ENCODE measurements around the gene GPC5. TPM values are rescaled to one million over a fixed set of nuclear protein-coding genes. Genes with fewer than 3 reads are reported as not detected.

GPC5 gene
- total RNA-seq, 1 experiment from 2014 or later, result 0.26 TPM

GRCh38 chr13:92836171-92836570 lies 1437.8 kb downstream of the GPC5 start:
- in situ Hi-C loops (cut with HindIII; ENCODE audit: low pct_unique_long_range_greater_than_20kb, low sequenced_read_pairs) (no loop called here), intact Hi-C loops (cut with micrococcal nuclease; ENCODE audit: unreplicated experiment) (no loop called here)
- ChIA-PET POLR2A (no interaction called here), CTCF (no interaction called here)
- Histone ChIP-seq H3K27ac (ENCODE audit: low read length) (no peak overlapping the region), H3K9me3 (ENCODE audit: control insufficient read depth, insufficient read depth, low read depth, low read length) (no peaks in the 10 kb centered on the region), H3K36me3 (ENCODE audit: control insufficient read depth, insufficient read depth, low read length) (no peaks in the 10 kb centered on the region), H3K4me3 (ENCODE audit: low read depth in 2 of 2, low read length in 2 of 2) (no peak overlapping the region), H3K27me3 (ENCODE audit: control insufficient read depth, insufficient read depth, low read length) (no peaks in the 10 kb centered on the region), H3K4me1 (ENCODE audit: control insufficient read depth, insufficient read depth, low read length) (no peaks in the 10 kb centered on the region)
- BruUV-seq (replicated peaks), result no TSS peak
- ATAC-seq (no peak), DNase-seq (ENCODE audit: low read depth, low spot score) (no peak)
- TF ChIP-seq SIN3A (IDR thresholded peaks at IDR 0.05; ENCODE audit: borderline replicate concordance, insufficient read depth, low read depth, low read length) (no peak), REST (IDR thresholded peaks at IDR 0.05; ENCODE audit: insufficient read depth in 1 of 2, low read depth in 2 of 2, low read length in 1 of 2) (no peak), POLR2AphosphoS5 (IDR thresholded peaks at IDR 0.05; ENCODE audit: low read depth, low read length) (no peak), CTCF (IDR thresholded peaks at IDR 0.05) (no peak), TCF7L2 (IDR thresholded peaks at IDR 0.05; ENCODE audit: low read depth, low read length) (no peak)

- BruUV-seq (replicated peaks), result no TSS peak
- intact Hi-C loops (cut with micrococcal nuclease; ENCODE audit: unreplicated experiment), result no loop called here
- Histone ChIP-seq H3K4me3 (ENCODE audit: low read depth in 2 of 2, low read length in 2 of 2) (no peak overlapping the region), H3K27me3 (ENCODE audit: control insufficient read depth, insufficient read depth, low read length) (no peaks in the 10 kb centered on the region), H3K9me3 (ENCODE audit: control insufficient read depth, insufficient read depth, low read depth, low read length) (no peaks in the 10 kb centered on the region), H3K27ac (ENCODE audit: low read length) (no peak overlapping the region), H3K4me1 (ENCODE audit: control insufficient read depth, insufficient read depth, low read length) (no peaks in the 10 kb centered on the region), H3K36me3 (ENCODE audit: control insufficient read depth, insufficient read depth, low read length) (no peaks in the 10 kb centered on the region)
- TF ChIP-seq POLR2AphosphoS5 (IDR thresholded peaks at IDR 0.05; ENCODE audit: low read depth, low read length), result no peak
- no peak for TF ChIP-seq CTCF (IDR thresholded peaks at IDR 0.05)
- TF ChIP-seq SIN3A (IDR thresholded peaks at IDR 0.05; ENCODE audit: borderline replicate concordance, insufficient read depth, low read depth, low read length), result no peak
- TF ChIP-seq TCF7L2 (IDR thresholded peaks at IDR 0.05; ENCODE audit: low read depth, low read length), result no peak
- TF ChIP-seq REST (IDR thresholded peaks at IDR 0.05; ENCODE audit: insufficient read depth in 1 of 2, low read depth in 2 of 2, low read length in 1 of 2), result no peak
- ChIA-PET CTCF (no interaction called here), POLR2A (no interaction called here)
- in situ Hi-C loops (cut with HindIII; ENCODE audit: low pct_unique_long_range_greater_than_20kb, low sequenced_read_pairs), result no loop called here
- no peak for ATAC-seq
- no peak for DNase-seq (ENCODE audit: low read depth, low spot score)
Measured at GRCh38 chr13:92838786-92839185, 1440.4 kb downstream of the GPC5 start.
